Natural killer cell (primary cell): ENCODE data around the gene GRID1. TPM values are rescaled to one million over a fixed set of nuclear protein-coding genes. Genes with fewer than 3 reads are reported as not detected.

Experiments used
- ATAC-seq, 3 donors: fragments of 150-1000 bp in 2 of 3; fragments of 200-7000 bp in 1 of 3; cut with Tn5 transposase; 1 replicate in 1 of 3; 2 replicates in 2 of 3; pipeline ENCODE4 v1.10.0; 2021; ENCODE audit warnings: mild to moderate bottlenecking in 2 of 3, moderate library complexity in 2 of 3
- DNase-seq, 2 donors: peaks; one replicate each; pipeline versions ENCODE4 v3.0.0 to v3.0.0-alpha.2; 2013 to 2021; ENCODE audit warnings: mixed read lengths in 1 of 2
- H3K27ac ChIP-seq: one replicate; pipeline ENCODE4 v1.5.1; 2013; ENCODE audit warnings: mild to moderate bottlenecking, low read length
- H3K27me3 ChIP-seq: one replicate; pipeline ENCODE4 v1.6.1; 2013; ENCODE audit warnings: low read length; ENCODE audit not compliant: control insufficient read depth, insufficient read depth
- H3K36me3 ChIP-seq: one replicate; pipeline ENCODE4 v1.6.1; 2013; ENCODE audit warnings: low read length; ENCODE audit not compliant: control insufficient read depth, insufficient read depth
- H3K4me1 ChIP-seq: one replicate; pipeline ENCODE4 v1.6.1; 2013; ENCODE audit warnings: low read length; ENCODE audit not compliant: control insufficient read depth, insufficient read depth
- H3K4me3 ChIP-seq: one replicate; pipeline ENCODE4 v1.5.1; 2013; ENCODE audit warnings: low read length
- H3K9me3 ChIP-seq: one replicate; pipeline ENCODE4 v1.6.1; 2013; ENCODE audit warnings: low read length; ENCODE audit not compliant: control insufficient read depth, insufficient read depth
- H3K27ac Mint-ChIP-seq, 2 donors: one replicate each; pipeline ENCODE4 v1.8.0; 2022; ENCODE audit warnings: mild to moderate bottlenecking in 2 of 2, mixed read lengths in 2 of 2, moderate library complexity in 1 of 2
- H3K27me3 Mint-ChIP-seq, 2 donors: one replicate each; pipeline ENCODE4 v1.8.0; 2022; ENCODE audit warnings: low read depth in 2 of 2, mixed read lengths in 2 of 2
- H3K36me3 Mint-ChIP-seq: one replicate; pipeline ENCODE4 v1.8.0; 2022; ENCODE audit warnings: mixed read lengths
- H3K4me1 Mint-ChIP-seq, 2 donors: one replicate each; pipeline ENCODE4 v1.8.0; 2022; ENCODE audit warnings: mixed read lengths in 2 of 2
- H3K4me3 Mint-ChIP-seq: one replicate; pipeline ENCODE4 v1.8.0; 2022; ENCODE audit warnings: mild to moderate bottlenecking, moderate library complexity, mixed read lengths
- H3K9me3 Mint-ChIP-seq, 2 donors: one replicate each; pipeline ENCODE4 v1.8.0; 2022; ENCODE audit warnings: mixed read lengths in 2 of 2
- WGBS: methylation state at CpG from one replicate; pipeline ENCODE4 v1.1.7; 2013; ENCODE audit warnings: missing lambda C conversion rate; ENCODE audit not compliant: insufficient coverage; 5-methylcytosine and 5-hydroxymethylcytosine counted together
- intact Hi-C: fragments of 100-400 bp; cut with micrococcal nuclease; formaldehyde crosslinking; loops from one replicate; pipeline ENCODE4 v1.14.2; 2022
- total RNA-seq, 4 donors: library from RNA; stranded (reverse); fragments of 120-200 nt in 1 of 4; gene quantifications; one replicate each; pipeline versions ENCODE4 v1.2.3 to v1.2.4, GENCODE V29; 2013 to 2022
- TF ChIP-seq, protein P1 (sequence below): fragments of 200-600 bp; IDR thresholded peaks from one replicate; pipeline ENCODE4 v1.8.0; 2022; ENCODE audit warnings: antibody characterized with exemption

GRID1 gene
- total RNA-seq, 3 donors from 2014 or later (not counting 1 experiment from before 2014, with no cell fraction given), result not detected

DNA sequence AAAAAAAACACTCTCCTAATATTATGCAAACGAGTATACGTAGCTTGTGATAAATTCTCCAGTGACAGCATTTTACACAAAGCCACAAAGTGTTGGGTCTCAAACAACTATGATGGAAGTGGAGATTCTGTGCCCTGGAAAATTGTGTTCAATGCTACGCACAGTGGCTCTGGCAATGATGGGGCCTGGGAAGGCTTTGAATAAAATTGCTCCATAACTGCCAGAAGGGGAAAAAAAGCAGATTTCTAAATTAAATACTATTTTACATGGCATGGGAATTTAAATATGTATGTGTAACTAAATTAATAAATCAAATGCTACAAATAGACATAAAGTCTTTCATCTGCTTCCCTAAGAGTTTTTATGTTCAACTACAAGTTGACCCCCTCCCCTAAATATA lies 306.7 kb downstream of the GRID1 start:
- no peaks in the 10 kb centered on the region for H3K27me3 Mint-ChIP-seq
- no peaks in the 10 kb centered on the region for H3K27me3 ChIP-seq
- TF ChIP-seq, protein P1, sequence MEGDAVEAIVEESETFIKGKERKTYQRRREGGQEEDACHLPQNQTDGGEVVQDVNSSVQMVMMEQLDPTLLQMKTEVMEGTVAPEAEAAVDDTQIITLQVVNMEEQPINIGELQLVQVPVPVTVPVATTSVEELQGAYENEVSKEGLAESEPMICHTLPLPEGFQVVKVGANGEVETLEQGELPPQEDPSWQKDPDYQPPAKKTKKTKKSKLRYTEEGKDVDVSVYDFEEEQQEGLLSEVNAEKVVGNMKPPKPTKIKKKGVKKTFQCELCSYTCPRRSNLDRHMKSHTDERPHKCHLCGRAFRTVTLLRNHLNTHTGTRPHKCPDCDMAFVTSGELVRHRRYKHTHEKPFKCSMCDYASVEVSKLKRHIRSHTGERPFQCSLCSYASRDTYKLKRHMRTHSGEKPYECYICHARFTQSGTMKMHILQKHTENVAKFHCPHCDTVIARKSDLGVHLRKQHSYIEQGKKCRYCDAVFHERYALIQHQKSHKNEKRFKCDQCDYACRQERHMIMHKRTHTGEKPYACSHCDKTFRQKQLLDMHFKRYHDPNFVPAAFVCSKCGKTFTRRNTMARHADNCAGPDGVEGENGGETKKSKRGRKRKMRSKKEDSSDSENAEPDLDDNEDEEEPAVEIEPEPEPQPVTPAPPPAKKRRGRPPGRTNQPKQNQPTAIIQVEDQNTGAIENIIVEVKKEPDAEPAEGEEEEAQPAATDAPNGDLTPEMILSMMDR, result no peak
- H3K4me3 ChIP-seq, result no peak overlapping the region
- no peak overlapping the region for H3K27ac ChIP-seq
- H3K4me3 Mint-ChIP-seq, result no peak overlapping the region
- no peaks in the 10 kb centered on the region for H3K36me3 Mint-ChIP-seq
- no peaks in the 10 kb centered on the region for H3K9me3 Mint-ChIP-seq
- 90% methylated on average over 1 of the region's 3 CpGs for WGBS
- DNase-seq, result no peak
- H3K4me1 ChIP-seq, result no peaks in the 10 kb centered on the region
- intact Hi-C loops, result no loop called here
- no peaks in the 10 kb centered on the region for H3K36me3 ChIP-seq
- H3K9me3 ChIP-seq, result no peaks in the 10 kb centered on the region
- no peaks in the 10 kb centered on the region for H3K4me1 Mint-ChIP-seq
- ATAC-seq, result no peak
- H3K27ac Mint-ChIP-seq, result no peak overlapping the region

DNA sequence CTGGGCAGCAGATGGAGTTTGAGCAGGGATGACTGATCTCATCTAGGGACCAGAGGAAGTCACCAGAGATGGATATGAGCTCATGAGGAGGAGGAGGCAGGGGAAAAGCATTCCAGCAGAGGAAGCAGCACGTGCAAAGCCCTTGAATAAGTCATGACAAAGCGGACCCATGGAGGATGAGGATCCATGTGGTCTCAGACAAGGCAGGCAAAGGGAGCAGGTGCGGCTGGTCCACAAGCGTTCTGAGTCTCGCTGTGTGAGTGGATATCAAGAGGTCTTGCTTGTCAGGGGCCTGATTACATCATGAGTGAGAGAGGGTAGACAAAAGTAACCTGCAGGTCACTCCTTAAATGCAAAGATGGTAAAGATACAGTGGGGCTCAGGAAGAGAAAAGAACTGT lies 307.6 kb downstream of the GRID1 start:
- Histone ChIP-seq H3K36me3 (no peaks in the 10 kb centered on the region), H3K27ac (no peak overlapping the region), H3K4me1 (no peaks in the 10 kb centered on the region), H3K9me3 (no peaks in the 10 kb centered on the region), H3K4me3 (no peak overlapping the region), H3K27me3 (no peaks in the 10 kb centered on the region)
- ATAC-seq, result no peak
- TF ChIP-seq, protein P1, result no peak
- no peaks in the 10 kb centered on the region for H3K9me3 Mint-ChIP-seq
- no peaks in the 10 kb centered on the region for H3K36me3 Mint-ChIP-seq
- WGBS, result 85% methylated on average over 5 of the region's 5 CpGs
- no peaks in the 10 kb centered on the region for H3K4me1 Mint-ChIP-seq
- no peak for DNase-seq
- H3K4me3 Mint-ChIP-seq, result no peak overlapping the region
- H3K27me3 Mint-ChIP-seq, result no peaks in the 10 kb centered on the region
- intact Hi-C loops, result no loop called here
- no peak overlapping the region for H3K27ac Mint-ChIP-seq

DNA sequence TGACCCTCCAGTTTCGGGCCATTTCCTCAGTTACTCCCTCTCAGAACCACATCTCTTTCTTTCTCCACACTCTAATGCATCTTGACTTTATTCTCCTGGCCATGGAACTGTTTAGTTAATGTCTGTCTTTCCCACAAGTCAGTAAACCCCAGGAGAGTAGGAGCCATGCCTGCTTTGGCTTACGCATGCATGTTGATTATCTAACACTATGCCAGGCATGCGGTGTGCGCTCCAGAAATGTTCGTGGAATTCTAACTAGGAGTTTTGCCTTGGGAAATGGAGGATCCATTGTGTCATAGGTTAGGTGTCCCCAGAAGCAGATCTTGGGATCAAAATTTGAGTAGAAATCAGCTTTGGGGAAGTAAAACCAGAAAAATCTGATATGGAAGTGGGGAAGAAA lies 308.9 kb downstream of the GRID1 start:
- Mint-ChIP-seq H3K9me3 (no peaks in the 10 kb centered on the region), H3K27ac (no peak overlapping the region), H3K4me1 (no peaks in the 10 kb centered on the region), H3K27me3 (no peaks in the 10 kb centered on the region), H3K4me3 (no peak overlapping the region), H3K36me3 (no peaks in the 10 kb centered on the region)
- Histone ChIP-seq H3K36me3 (no peaks in the 10 kb centered on the region), H3K9me3 (no peaks in the 10 kb centered on the region), H3K27ac (no peak overlapping the region), H3K4me1 (no peaks in the 10 kb centered on the region), H3K4me3 (no peak overlapping the region), H3K27me3 (no peaks in the 10 kb centered on the region)
- DNase-seq (no peak), ATAC-seq (no peak)
- 90% methylated on average over 5 of the region's 5 CpGs for WGBS
- intact Hi-C loops, result no loop called here
- TF ChIP-seq, protein P1, result no peak

DNA sequence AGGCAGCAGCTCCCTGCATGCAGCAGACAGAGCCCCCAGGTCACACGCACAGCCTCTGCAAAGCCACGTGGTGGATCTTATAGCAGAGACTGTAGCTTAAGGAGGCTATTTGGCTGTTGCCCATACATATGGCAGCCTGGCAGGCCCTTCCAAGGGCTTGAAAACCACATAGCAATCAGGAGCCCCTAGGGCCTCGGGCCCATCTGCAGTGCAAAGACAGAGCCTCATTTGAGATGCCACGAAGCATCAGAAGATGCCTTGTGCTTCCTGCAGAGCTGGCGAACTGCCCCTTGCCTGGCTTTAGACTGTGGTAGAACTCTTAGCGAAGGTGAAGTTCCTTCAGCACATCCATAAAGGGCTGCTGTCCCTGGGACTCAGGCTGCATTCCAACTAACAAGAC lies 309.9 kb downstream of the GRID1 start:
- Mint-ChIP-seq H3K9me3 (no peaks in the 10 kb centered on the region), H3K27me3 (no peaks in the 10 kb centered on the region), H3K36me3 (no peaks in the 10 kb centered on the region), H3K4me3 (no peak overlapping the region), H3K27ac (no peak overlapping the region), H3K4me1 (no peaks in the 10 kb centered on the region)
- Histone ChIP-seq H3K27ac (no peak overlapping the region), H3K4me3 (no peak overlapping the region), H3K27me3 (no peaks in the 10 kb centered on the region), H3K4me1 (no peaks in the 10 kb centered on the region), H3K36me3 (no peaks in the 10 kb centered on the region), H3K9me3 (no peaks in the 10 kb centered on the region)
- DNase-seq (no peak), ATAC-seq (no peak)
- 80% methylated on average over 6 of the region's 6 CpGs for WGBS
- intact Hi-C loops, result no loop called here
- TF ChIP-seq, protein P1, result no peak
